ENCODE measurements around the gene CD38.

CD38 gene

GRCh38 chr4:15792974-15793373, 14.8 kb downstream of the CD38 start:
- no peak overlapping the region for H3K4ac ChIP-seq (ENCODE audit: low read depth, low read length)
- H4K12ac ChIP-seq (ENCODE audit: low read depth, low read length), result no peak overlapping the region
- no peak overlapping the region for H2AFZ ChIP-seq (ENCODE audit: insufficient read depth, low read length, poor library complexity)
- no peak overlapping the region for H2BK5ac ChIP-seq (ENCODE audit: low read depth, low read length, poor library complexity)
- no peaks in the 10 kb centered on the region for H3K27me3 ChIP-seq (ENCODE audit: insufficient read depth, low read length)
- H3K79me1 ChIP-seq (ENCODE audit: low read length), result no peaks in the 10 kb centered on the region
- H2AK5ac ChIP-seq (ENCODE audit: low read length), result no peak overlapping the region
- H4K91ac ChIP-seq (ENCODE audit: low read depth, low read length), result no peak overlapping the region
- no peak overlapping the region for H3K18ac ChIP-seq (ENCODE audit: low read length)
- no peaks in the 10 kb centered on the region for H3K4me1 ChIP-seq (ENCODE audit: control insufficient read depth in 1 of 2, insufficient read depth in 2 of 2, low read length in 2 of 2)
- no peaks in the 10 kb centered on the region for H3K36me3 ChIP-seq (ENCODE audit: control insufficient read depth in 1 of 2, insufficient read depth in 2 of 2, low read length in 2 of 2)
- H3K9ac ChIP-seq (ENCODE audit: low read length), result no peak overlapping the region
- H2BK12ac ChIP-seq (ENCODE audit: low read length), result no peak overlapping the region
- H4K8ac ChIP-seq (ENCODE audit: low read depth, low read length), result no peak overlapping the region
- no CpG with 5 or more reads among the region's 2 CpGs for WGBS (ENCODE audit: extremely low coverage, insufficient coverage, insufficient read length)
- no peak overlapping the region for H3K14ac ChIP-seq (ENCODE audit: low read length)
- H3K9me3 ChIP-seq (ENCODE audit: insufficient read depth, low read depth, low read length), result peaks cover 4% of the 10 kb centered on the region
- no peak for DNase-seq
- no peaks in the 10 kb centered on the region for H3K79me2 ChIP-seq (ENCODE audit: control insufficient read depth, insufficient read depth, low read length, poor library complexity)
- no peak overlapping the region for H3K4me3 ChIP-seq (ENCODE audit: low read depth, low read length)
- H3K4me2 ChIP-seq (ENCODE audit: low read length), result no peak overlapping the region
- no peak overlapping the region for H3K23ac ChIP-seq (ENCODE audit: low read length)
- no peak overlapping the region for H2BK120ac ChIP-seq (ENCODE audit: insufficient read depth, low read length, poor library complexity)
- no peak overlapping the region for H3K27ac ChIP-seq (ENCODE audit: low read depth, low read length)

- Histone ChIP-seq H2AFZ (ENCODE audit: insufficient read depth, low read length, poor library complexity) (no peak overlapping the region), H3K79me1 (ENCODE audit: low read length) (no peaks in the 10 kb centered on the region), H2BK5ac (ENCODE audit: low read depth, low read length, poor library complexity) (no peak overlapping the region), H4K8ac (ENCODE audit: low read depth, low read length) (no peak overlapping the region), H3K9me3 (ENCODE audit: insufficient read depth, low read depth, low read length) (peaks cover 2% of the 10 kb centered on the region), H4K12ac (ENCODE audit: low read depth, low read length) (no peak overlapping the region), H3K9ac (ENCODE audit: low read length) (no peak overlapping the region), H3K23ac (ENCODE audit: low read length) (no peak overlapping the region), H2BK12ac (ENCODE audit: low read length) (no peak overlapping the region), H3K27me3 (ENCODE audit: insufficient read depth, low read length) (no peaks in the 10 kb centered on the region), H3K79me2 (ENCODE audit: control insufficient read depth, insufficient read depth, low read length, poor library complexity) (no peaks in the 10 kb centered on the region), H3K27ac (ENCODE audit: low read depth, low read length) (no peak overlapping the region), H2BK120ac (ENCODE audit: insufficient read depth, low read length, poor library complexity) (no peak overlapping the region), H3K4me2 (ENCODE audit: low read length) (no peak overlapping the region), H3K14ac (ENCODE audit: low read length) (no peak overlapping the region), H4K91ac (ENCODE audit: low read depth, low read length) (no peak overlapping the region), H3K36me3 (ENCODE audit: control insufficient read depth in 1 of 2, insufficient read depth in 2 of 2, low read length in 2 of 2) (no peaks in the 10 kb centered on the region), H3K4me3 (ENCODE audit: low read depth, low read length) (no peak overlapping the region), H3K18ac (ENCODE audit: low read length) (no peak overlapping the region), H3K4me1 (ENCODE audit: control insufficient read depth in 1 of 2, insufficient read depth in 2 of 2, low read length in 2 of 2) (no peaks in the 10 kb centered on the region), H3K4ac (ENCODE audit: low read depth, low read length) (no peak overlapping the region), H2AK5ac (ENCODE audit: low read length) (no peak overlapping the region)
- WGBS (ENCODE audit: extremely low coverage, insufficient coverage, insufficient read length), result no CpG with 5 or more reads among the region's 3 CpGs
- no peak for DNase-seq
These were observed 15.6 kb downstream of the CD38 start for GRCh38 chr4:15793506-15794363.

- no peak overlapping the region for H3K4ac ChIP-seq (ENCODE audit: low read depth, low read length)
- no peak overlapping the region for H2AK5ac ChIP-seq (ENCODE audit: low read length)
- H2BK5ac ChIP-seq (ENCODE audit: low read depth, low read length, poor library complexity), result no peak overlapping the region
- no peaks in the 10 kb centered on the region for H3K36me3 ChIP-seq (ENCODE audit: control insufficient read depth in 1 of 2, insufficient read depth in 2 of 2, low read length in 2 of 2)
- H3K4me3 ChIP-seq (ENCODE audit: low read depth, low read length), result no peak overlapping the region
- DNase-seq, result no peak
- H3K27ac ChIP-seq (ENCODE audit: low read depth, low read length), result no peak overlapping the region
- H4K91ac ChIP-seq (ENCODE audit: low read depth, low read length), result no peak overlapping the region
- H2BK120ac ChIP-seq (ENCODE audit: insufficient read depth, low read length, poor library complexity), result no peak overlapping the region
- H3K4me1 ChIP-seq (ENCODE audit: control insufficient read depth in 1 of 2, insufficient read depth in 2 of 2, low read length in 2 of 2), result no peaks in the 10 kb centered on the region
- H3K79me2 ChIP-seq (ENCODE audit: control insufficient read depth, insufficient read depth, low read length, poor library complexity), result no peaks in the 10 kb centered on the region
- no peak overlapping the region for H3K14ac ChIP-seq (ENCODE audit: low read length)
- H3K27me3 ChIP-seq (ENCODE audit: insufficient read depth, low read length), result no peaks in the 10 kb centered on the region
- H4K12ac ChIP-seq (ENCODE audit: low read depth, low read length), result no peak overlapping the region
- no peak overlapping the region for H3K18ac ChIP-seq (ENCODE audit: low read length)
- no peak overlapping the region for H2AFZ ChIP-seq (ENCODE audit: insufficient read depth, low read length, poor library complexity)
- no peak overlapping the region for H2BK12ac ChIP-seq (ENCODE audit: low read length)
- H4K8ac ChIP-seq (ENCODE audit: low read depth, low read length), result no peak overlapping the region
- no CpG with 5 or more reads among the region's 2 CpGs for WGBS (ENCODE audit: extremely low coverage, insufficient coverage, insufficient read length)
- no peak overlapping the region for H3K9ac ChIP-seq (ENCODE audit: low read length)
- H3K79me1 ChIP-seq (ENCODE audit: low read length), result no peaks in the 10 kb centered on the region
- H3K23ac ChIP-seq (ENCODE audit: low read length), result no peak overlapping the region
- H3K4me2 ChIP-seq (ENCODE audit: low read length), result no peak overlapping the region
- peaks cover 2% of the 10 kb centered on the region for H3K9me3 ChIP-seq (ENCODE audit: insufficient read depth, low read depth, low read length)
These were observed 16.3 kb downstream of the CD38 start for GRCh38 chr4:15794426-15794825.

GRCh38 chr4:15794905-15795304, 16.8 kb downstream of the CD38 start:
- Histone ChIP-seq H3K23ac (ENCODE audit: low read length) (no peak overlapping the region), H3K4ac (ENCODE audit: low read depth, low read length) (no peak overlapping the region), H3K9me3 (ENCODE audit: insufficient read depth, low read depth, low read length) (no peaks in the 10 kb centered on the region), H3K14ac (ENCODE audit: low read length) (no peak overlapping the region), H3K36me3 (ENCODE audit: control insufficient read depth in 1 of 2, insufficient read depth in 2 of 2, low read length in 2 of 2) (no peaks in the 10 kb centered on the region), H3K4me2 (ENCODE audit: low read length) (no peak overlapping the region), H2BK5ac (ENCODE audit: low read depth, low read length, poor library complexity) (no peak overlapping the region), H3K27ac (ENCODE audit: low read depth, low read length) (no peak overlapping the region), H3K79me2 (ENCODE audit: control insufficient read depth, insufficient read depth, low read length, poor library complexity) (no peaks in the 10 kb centered on the region), H3K4me1 (ENCODE audit: control insufficient read depth in 1 of 2, insufficient read depth in 2 of 2, low read length in 2 of 2) (no peaks in the 10 kb centered on the region), H2BK12ac (ENCODE audit: low read length) (no peak overlapping the region), H2BK120ac (ENCODE audit: insufficient read depth, low read length, poor library complexity) (no peak overlapping the region), H3K18ac (ENCODE audit: low read length) (no peak overlapping the region), H4K8ac (ENCODE audit: low read depth, low read length) (no peak overlapping the region), H2AFZ (ENCODE audit: insufficient read depth, low read length, poor library complexity) (no peak overlapping the region), H3K4me3 (ENCODE audit: low read depth, low read length) (no peak overlapping the region), H4K91ac (ENCODE audit: low read depth, low read length) (no peak overlapping the region), H3K9ac (ENCODE audit: low read length) (no peak overlapping the region), H2AK5ac (ENCODE audit: low read length) (no peak overlapping the region), H4K12ac (ENCODE audit: low read depth, low read length) (no peak overlapping the region), H3K27me3 (ENCODE audit: insufficient read depth, low read length) (no peaks in the 10 kb centered on the region), H3K79me1 (ENCODE audit: low read length) (no peaks in the 10 kb centered on the region)
- WGBS (ENCODE audit: extremely low coverage, insufficient coverage, insufficient read length), result no CpG with 5 or more reads among the region's 1 CpG
- no peak for DNase-seq

Data from trophoblast cell (in vitro differentiated cells and primary cell).